IPS-18c (cell line): ENCODE data around the gene PITRM1.
"Not testable (repeated sequence)": the region's sequence is repeated elsewhere in the genome, so short reads cannot be mapped to it uniquely, and the experiment has no call there.

Experiments used
- H3K4me3 ChIP-seq: 2 replicates; pipeline ENCODE4 v1.7.0; 2013; ENCODE audit warnings: low read depth, mild to moderate bottlenecking, low read length, moderate library complexity; ENCODE audit not compliant: insufficient read depth
- H3K9me3 ChIP-seq: one replicate; pipeline ENCODE4 v1.6.1; 2013; ENCODE audit warnings: mild to moderate bottlenecking, low read length, moderate library complexity; ENCODE audit not compliant: control insufficient read depth, insufficient read depth

PITRM1 gene, protein sequence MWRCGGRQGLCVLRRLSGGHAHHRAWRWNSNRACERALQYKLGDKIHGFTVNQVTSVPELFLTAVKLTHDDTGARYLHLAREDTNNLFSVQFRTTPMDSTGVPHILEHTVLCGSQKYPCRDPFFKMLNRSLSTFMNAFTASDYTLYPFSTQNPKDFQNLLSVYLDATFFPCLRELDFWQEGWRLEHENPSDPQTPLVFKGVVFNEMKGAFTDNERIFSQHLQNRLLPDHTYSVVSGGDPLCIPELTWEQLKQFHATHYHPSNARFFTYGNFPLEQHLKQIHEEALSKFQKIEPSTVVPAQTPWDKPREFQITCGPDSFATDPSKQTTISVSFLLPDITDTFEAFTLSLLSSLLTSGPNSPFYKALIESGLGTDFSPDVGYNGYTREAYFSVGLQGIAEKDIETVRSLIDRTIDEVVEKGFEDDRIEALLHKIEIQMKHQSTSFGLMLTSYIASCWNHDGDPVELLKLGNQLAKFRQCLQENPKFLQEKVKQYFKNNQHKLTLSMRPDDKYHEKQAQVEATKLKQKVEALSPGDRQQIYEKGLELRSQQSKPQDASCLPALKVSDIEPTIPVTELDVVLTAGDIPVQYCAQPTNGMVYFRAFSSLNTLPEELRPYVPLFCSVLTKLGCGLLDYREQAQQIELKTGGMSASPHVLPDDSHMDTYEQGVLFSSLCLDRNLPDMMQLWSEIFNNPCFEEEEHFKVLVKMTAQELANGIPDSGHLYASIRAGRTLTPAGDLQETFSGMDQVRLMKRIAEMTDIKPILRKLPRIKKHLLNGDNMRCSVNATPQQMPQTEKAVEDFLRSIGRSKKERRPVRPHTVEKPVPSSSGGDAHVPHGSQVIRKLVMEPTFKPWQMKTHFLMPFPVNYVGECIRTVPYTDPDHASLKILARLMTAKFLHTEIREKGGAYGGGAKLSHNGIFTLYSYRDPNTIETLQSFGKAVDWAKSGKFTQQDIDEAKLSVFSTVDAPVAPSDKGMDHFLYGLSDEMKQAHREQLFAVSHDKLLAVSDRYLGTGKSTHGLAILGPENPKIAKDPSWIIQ

DNA sequence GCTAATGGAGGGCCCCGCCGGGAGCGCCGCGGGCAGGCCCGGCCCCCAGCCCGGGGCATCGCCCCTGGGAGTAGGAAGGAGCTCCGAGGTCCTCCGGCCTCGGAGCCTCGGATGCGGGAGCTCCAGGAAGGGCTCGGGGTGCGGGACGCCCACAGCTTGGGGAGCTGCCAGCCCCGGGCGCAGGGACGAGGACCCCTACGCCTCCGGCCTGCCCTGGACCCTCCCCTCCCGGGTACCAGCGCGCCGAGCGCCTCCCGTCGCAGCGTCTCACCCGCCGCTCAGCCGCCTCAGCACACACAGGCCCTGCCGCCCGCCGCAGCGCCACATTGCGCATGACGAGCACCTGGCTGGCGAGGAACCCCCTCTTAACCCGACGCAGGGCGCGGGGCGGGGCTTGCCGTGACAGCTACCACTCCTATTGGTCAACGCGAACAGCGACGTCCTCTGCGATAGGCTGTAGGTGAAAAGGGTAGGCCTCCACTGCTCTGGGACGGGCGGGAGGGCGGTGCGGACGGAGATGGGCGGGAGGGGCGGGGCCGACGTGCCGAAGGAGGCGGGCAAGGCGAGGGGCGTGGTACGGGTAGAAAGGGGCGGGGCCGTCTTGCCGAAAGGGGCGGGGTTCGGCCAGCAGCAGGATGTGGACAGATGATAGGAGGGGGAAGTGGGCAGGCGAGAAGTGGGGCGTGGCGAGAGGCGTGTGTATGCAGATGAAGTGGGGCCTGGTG, at the start of gene PITRM1:
Gene PITRM1, minus strand, starts transcription at position 337 of the 725 bp plus-strand sequence. Its CDS starts 10 bp downstream, at position 327.
- Histone ChIP-seq H3K4me3 (peak within 1 kb of the TSS; percentile 82), H3K9me3 (no peaks in the 10 kb centered on the region)

- Histone ChIP-seq H3K9me3 (no peaks in the 10 kb centered on the region), H3K4me3 (no peak overlapping the region)
These were observed 49.5 kb upstream of the PITRM1 start for GRCh38 chr10:3222068-3222467.

DNA sequence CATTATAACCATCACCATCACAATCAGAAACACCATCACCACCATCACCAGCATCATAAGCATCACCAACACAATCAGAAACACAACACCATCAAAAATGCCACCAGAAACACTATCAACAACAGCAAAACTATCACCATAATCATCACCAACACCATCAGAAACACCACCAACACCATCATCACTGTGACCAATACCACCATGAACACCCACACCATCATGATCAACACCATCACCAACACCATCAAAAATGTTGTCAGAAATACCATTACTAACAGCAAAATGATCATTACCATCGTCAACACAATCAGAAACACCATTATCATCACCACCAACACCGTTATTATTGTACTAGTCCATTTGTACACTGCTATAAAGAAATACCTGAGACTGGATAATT, 49.0 kb upstream of the PITRM1 start:
- H3K9me3 ChIP-seq, H3K4me3 ChIP-seq: not testable (repeated sequence)

DNA sequence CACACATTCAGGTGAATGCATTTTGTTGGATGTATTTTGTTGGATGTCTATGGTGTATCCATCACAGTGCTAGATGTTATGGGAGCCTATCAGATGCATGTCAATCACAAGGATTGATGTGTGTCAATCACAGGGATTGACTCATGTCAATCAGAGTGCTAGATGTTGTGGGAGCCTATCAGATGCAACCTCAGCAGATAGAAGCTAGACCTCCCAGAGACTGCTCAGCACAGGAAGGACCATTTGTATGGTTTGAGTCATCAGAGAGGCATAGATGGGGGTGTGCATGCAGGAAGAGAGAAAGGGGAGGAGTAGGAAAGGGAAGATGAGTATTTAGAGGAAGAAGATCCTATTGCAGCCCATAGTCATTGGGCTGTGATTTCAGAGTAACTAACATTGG, 48.3 kb upstream of the PITRM1 start:
- Histone ChIP-seq H3K4me3 (no peak overlapping the region), H3K9me3 (no peaks in the 10 kb centered on the region)

- not testable (repeated sequence) for H3K4me3 ChIP-seq, H3K9me3 ChIP-seq
These were observed 46.5 kb upstream of the PITRM1 start for GRCh38 chr10:3219021-3219628.

- no peak overlapping the region for H3K4me3 ChIP-seq
- H3K9me3 ChIP-seq = no peaks in the 10 kb centered on the region
These were observed 45.3 kb upstream of the PITRM1 start for GRCh38 chr10:3217853-3218252.

- no peak overlapping the region for H3K4me3 ChIP-seq
- no peaks in the 10 kb centered on the region for H3K9me3 ChIP-seq
These were observed 44.7 kb upstream of the PITRM1 start for GRCh38 chr10:3217301-3217700.

DNA sequence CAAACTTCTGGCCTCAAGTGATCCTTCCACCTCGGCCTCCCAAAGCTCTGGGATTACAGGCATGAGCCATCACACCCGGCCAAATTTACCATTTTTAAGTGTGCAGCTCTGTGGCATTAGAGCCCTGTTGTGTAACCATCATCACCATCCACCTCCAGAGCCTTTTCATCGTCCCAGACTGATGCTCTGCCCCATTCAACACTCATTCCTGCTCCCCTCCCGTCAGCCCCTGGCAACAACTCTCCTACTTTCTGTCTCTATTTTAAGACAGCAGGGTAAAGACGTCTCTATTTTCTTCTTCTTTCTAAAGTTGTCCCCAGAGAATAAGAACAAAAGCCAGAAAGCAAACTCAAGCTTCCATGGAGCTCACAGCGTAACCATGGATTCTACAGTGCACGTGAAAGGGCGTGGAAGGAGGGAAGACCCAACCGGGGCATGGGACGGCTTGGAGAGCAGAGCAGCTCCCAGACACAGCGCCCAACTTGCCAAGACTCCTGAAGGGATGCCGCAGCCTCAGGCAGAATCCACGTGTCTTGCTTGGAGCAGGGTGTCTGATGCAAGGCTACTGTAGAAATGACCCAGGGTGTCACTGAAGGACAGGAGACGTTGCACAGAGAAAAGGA, 42.7 kb upstream of the PITRM1 start:
- Histone ChIP-seq H3K4me3 (no peak overlapping the region), H3K9me3 (no peaks in the 10 kb centered on the region)

DNA sequence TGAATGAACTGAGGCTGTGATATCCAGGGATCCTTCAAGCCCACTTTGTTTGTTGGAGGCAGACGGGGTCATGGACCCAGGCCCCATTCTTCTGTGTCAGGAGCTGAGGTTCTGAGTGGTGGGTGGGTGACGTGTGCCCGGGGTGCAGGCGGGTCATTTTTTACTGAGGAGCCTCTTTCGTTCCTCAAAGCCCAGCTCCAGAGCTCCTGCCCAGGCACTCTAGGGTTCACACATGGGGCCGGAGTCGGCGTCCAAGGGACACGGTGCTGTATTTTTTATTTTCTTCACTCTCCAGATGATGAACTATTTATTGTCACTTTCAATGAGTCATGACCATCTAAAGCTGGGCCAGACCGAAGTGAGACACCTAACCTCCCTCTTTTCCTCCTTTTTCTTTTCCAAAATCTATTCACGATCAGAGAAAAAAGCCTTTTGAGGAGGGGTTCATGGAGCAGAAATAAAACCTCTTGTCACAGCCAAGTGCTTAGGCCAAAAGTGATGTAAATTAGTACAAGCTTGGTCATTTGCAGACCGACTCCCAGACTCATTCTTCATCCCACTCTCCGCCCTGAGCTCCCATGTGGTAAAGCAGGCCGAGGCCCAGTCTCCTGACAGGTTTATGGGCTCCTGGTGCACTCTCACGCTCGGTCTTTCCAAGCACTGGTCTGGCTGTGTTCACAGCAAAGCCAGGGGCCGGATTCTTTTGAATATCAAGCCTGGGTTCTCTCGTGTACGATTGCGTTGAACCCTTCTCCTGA, 41.4 kb upstream of the PITRM1 start:
- Histone ChIP-seq H3K4me3 (no peak overlapping the region), H3K9me3 (no peaks in the 10 kb centered on the region)

- H3K4me3 ChIP-seq = no peak overlapping the region
These were observed 40.6 kb upstream of the PITRM1 start for GRCh38 chr10:3213208-3213607.

DNA sequence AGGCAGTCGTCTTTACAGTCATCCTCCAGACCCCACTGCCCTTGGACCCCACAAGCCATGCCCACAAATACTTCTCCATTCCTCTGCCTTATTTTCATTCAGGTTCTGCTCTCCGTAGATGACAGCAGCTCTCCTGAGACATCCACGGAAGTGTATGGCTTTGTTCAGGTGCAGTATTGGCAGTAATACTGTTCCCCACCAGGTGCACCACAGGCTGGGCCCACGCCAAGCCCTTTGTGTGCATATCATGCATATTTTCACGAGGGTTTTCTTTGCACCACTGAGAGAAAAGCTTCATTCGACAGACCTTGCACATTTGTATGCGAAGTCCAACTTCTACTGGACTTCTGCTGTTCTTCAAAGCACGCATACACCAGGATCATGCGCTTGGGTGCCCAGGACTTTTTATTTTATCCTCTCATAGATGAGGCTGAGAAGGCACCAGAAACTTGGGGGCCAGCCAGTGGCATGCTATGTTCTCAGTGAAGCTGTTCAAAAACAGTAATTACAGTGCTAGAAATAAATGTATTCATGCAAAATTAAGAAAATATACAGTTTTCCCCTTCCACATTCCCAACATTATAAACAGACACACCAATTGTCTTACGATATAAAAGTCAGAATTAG, 37.8 kb upstream of the PITRM1 start:
- peaks cover 2% of the 10 kb centered on the region for H3K9me3 ChIP-seq
- H3K4me3 ChIP-seq = no peak overlapping the region

More at GRCh38 chr10:3213208-3213607, 40.6 kb upstream of the PITRM1 start:
- H3K9me3 ChIP-seq = peaks cover 2% of the 10 kb centered on the region

- no peak overlapping the region for H3K4me3 ChIP-seq
- peaks cover 2% of the 10 kb centered on the region for H3K9me3 ChIP-seq
These were observed 36.2 kb upstream of the PITRM1 start for GRCh38 chr10:3208481-3209406.

- Histone ChIP-seq H3K9me3 (peaks cover 2% of the 10 kb centered on the region), H3K4me3 (no peak overlapping the region)
These were observed 34.8 kb upstream of the PITRM1 start for GRCh38 chr10:3207351-3207750.

DNA sequence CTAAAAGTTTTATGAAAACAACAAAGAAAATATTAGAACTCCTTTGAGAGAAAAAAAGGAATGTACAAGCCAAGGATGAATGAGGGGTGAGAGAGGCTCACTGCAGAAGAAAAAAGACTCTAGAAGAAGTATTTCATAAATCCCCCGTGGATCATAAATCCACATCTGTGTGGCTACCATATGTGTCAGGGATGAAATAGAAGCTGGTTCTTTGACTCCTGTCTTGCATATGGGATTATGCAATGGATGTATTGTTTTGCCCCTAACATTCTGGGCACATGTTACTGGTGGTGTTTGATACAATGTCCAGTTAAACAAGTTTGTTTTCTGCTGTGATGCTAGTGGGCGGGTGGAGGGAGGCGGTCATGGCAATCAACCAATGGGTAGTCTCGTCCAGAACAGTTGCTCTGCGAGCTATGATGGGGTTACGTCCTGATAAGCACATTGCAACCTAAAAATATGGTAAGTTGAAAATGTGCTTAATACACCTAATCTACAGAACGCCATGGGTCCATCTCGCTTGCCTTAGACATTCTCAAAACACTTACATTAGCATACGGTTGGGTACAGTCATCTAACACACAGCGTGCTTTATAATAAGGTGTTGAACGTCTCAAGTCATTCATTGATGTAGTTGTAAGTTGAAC, 34.1 kb upstream of the PITRM1 start:
- no peak overlapping the region for H3K4me3 ChIP-seq
- H3K9me3 ChIP-seq = peaks cover 2% of the 10 kb centered on the region
